ENCODE measurements around the gene PERCC1.

The PERCC1 gene

DNA sequence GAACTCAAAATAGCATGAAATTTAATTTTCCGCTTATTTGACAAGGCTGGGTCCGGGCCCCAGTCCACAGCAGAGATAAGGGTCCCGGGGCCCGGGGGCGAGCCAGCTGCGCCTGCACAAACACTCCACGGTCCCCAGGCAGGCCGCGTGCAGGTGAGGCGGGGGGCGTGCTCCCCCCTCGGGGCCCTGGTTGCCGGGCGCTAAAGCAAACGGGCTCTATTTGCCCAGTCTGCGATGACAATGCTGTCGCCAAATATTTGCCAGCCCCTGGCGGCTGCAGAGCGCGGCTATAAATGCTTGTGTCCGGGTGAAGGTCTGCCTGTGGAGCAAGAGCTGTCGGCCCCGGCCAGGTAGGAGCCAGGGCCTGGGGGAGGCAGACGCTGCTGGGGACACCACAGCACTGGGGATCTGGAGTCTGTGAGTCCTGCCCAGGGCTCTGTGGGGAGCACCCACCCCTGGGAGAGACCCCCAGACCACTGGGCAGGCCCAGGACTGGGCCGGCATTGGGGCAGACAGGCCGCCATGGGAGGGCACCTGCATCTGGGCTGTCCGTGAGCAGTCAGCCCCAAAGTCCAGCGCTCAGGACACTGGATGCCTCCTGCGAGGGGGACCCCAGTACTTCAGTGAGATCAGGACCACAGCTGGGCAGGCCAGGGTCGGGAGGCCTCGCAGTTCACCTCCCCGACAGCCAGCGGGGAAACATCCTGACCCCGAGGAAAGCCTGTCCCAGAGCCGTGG lies at the start of gene PERCC1:
TSS of gene PERCC1 (plus strand) at position 320 of the 738 bp plus-strand sequence. CDS start 1,516 bp downstream, outside the sequence.
- DNase-seq (ENCODE audit: low read depth in 2 of 3, low spot score in 2 of 3) = no peak

DNA sequence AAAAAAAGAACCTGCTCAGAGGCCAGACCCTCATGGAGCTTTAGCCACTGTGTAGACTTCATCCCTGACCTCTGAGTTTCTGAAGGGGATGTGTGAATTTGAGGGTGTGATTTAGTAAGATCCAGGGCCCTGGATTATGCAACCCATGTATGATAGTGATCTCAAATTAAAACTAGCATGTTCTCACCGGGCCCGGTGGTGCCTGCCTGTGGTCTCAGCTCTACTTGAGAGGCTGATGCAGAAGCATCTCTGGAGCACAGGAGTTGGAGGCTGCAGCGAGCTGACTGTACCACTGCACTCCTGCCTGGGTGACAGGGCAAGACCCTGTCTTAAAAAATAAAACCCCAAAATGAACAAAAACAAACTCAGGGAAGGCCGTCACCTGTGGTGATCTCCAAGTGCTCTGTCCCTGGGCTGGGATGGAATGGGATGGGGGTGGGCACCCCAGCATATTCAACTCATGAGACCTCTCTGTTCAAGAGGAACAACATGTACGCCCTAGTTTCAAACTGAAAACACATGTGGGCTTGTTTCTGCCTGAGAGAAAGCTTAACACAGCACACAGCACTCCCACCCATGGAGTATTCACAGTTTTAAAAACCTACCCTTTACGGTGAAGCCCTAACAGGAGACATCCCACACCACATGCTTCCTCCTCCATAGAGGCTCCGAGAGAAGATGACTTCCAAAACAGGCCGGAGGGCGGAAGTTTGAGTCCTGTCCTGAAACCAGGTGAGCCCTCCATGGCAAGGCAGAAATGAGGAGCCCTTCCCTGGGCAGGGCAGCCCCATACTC lies 49.1 kb upstream of the PERCC1 start:
- DNase-seq (ENCODE audit: low read depth in 2 of 3, low spot score in 2 of 3) = no peak

DNA sequence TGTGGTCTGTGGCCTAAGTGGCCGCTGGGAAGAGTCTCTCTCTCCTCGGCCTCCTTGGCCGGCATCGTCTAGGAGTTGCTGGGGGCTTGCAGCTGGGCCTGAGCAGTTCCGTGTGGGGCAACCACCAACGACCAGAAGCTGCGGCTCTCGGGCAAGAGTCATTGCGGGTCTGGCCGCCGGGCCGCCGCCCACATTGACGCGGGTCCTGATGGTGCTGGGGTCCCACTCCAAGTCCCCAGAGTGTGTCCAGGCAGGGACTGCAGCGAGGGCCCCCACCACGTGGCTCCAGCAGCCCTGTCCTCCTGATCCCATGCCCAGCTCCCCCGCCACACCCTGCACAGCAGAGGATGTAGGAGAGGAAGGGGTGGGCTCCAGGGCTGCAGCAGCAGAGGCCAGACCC lies 47.3 kb upstream of the PERCC1 start:
- no peak for DNase-seq (ENCODE audit: low read depth in 2 of 3, low spot score in 2 of 3)

GRCh38 chr16:1385232-1385631 lies 45.6 kb upstream of the PERCC1 start:
- DNase-seq (ENCODE audit: low read depth in 2 of 3, low spot score in 2 of 3) = no peak

DNA sequence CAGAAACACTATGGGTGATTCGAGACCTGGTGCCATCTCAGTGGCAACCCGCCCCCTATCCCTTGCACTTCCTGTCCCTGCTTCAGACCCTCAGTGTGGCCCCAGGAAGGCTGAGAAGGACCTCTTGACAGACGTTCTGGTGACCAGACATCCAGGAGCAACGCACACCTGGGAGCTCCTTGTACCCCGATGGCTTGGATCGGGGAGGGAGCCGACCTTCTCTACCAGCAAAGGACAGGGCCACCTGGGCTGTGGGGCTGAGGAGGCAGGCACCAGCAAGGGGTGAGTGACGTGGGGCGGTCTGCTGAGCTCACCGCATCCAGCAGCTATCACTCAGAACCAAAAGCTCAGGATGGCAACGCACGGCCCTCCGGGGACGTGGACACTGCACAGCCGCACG lies 43.5 kb upstream of the PERCC1 start:
- DNase-seq (ENCODE audit: low read depth in 2 of 3, low spot score in 2 of 3) = no peak

GRCh38 chr16:1389762-1390161 lies 41.1 kb upstream of the PERCC1 start:
- DNase-seq (ENCODE audit: low read depth in 2 of 3, low spot score in 2 of 3) = no peak

DNA sequence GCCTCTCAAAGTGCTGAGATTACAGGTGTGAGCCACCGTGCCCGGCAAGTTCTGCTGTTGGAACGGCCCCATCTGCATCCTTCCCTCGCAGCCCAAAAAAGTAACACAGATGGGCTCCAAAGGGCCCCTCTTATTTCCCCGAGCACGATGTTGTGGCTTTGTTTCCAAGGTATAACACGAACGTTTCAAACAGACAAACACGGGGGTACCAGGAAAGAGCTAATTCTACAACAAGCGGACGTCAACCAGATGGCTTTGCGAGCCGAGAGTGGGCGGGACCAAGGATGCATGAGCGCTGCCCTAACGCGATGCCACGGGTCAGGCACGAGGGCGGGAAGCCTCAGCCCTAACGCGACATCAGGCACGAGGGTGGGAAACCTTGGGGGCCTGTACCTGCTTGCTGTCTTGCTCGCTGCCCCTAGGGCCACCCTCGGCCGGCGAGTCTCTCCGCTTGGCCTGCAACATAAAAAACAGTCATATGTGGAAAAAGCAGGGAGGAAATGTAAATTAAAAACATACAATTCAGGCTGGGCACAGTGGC lies 40.6 kb upstream of the PERCC1 start:
- no peak for DNase-seq (ENCODE audit: low read depth in 2 of 3, low spot score in 2 of 3)

DNA sequence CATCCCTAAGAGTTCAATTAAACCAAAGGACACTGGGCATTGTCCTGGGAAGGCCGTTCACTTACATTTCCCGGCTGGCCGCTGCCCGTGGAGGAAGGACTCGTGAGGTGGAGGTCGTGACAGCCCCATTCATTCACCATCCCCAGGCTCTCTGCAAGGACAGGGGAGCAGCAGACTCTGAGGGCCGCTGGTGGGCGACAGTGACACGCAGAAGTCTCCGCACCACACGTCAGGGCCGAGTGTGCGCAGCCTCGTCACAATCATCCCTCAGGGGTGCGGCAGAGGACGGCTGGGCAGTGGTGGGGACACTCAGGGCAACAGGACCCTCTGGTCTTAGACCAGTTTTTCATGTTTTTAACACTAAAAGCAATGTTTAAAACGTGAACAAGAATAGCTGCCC lies 38.1 kb upstream of the PERCC1 start:
- no peak for DNase-seq (ENCODE audit: low read depth in 2 of 3, low spot score in 2 of 3)

- no peak for DNase-seq (ENCODE audit: low read depth in 2 of 3, low spot score in 2 of 3)
These were observed 37.2 kb upstream of the PERCC1 start for GRCh38 chr16:1393613-1394176.

- no peak for DNase-seq (ENCODE audit: low read depth in 2 of 3, low spot score in 2 of 3)
These were observed 36.4 kb upstream of the PERCC1 start for GRCh38 chr16:1394367-1394951.

DNA sequence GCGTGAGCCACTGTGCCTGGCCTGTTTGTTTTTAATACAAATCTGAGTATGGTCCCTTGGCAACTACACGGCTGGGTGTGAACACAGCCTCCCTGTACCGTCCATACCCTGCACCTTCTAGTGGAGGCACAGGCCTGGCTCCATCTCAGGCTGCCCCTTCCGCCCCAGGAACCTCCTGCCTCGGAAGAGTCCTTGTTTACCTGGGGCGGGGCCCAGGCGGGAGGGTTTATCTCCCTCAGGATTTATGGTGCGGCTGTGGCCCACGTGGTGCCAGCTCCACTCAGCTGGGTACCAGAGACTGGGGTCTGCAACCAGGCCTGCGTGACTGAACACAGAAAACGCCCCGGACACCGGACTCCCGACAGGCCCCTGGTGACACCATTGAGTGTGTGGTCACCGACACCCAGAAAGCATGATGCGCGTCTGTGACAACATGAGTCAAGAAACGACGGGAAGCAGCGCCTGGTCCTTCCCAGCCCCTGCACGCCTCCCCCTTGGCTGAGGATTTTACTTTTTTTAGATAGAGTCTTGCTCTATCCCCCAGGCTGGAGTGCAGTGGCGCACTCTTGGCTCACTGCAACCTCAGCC lies 35.3 kb upstream of the PERCC1 start:
- no peak for DNase-seq (ENCODE audit: low read depth in 2 of 3, low spot score in 2 of 3)

DNA sequence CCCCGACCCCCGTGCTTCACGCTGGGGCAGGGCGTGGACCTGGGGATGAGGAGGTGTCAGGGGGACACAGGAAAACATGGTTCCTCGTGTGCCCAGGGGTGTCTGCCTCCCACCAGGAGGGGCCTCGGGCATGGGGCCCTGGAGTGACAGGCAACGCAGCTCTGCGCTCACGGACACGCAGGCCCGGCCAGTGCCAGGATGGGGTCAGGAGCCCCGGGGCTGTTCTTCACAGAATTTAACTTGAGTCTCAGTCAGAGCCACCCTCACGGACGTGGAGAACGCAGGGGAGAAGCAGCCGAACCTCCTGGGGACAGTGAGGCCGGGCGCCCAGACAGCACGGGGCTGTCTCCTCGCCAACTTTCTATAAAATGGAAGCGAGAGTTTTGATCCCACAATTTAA lies 33.1 kb upstream of the PERCC1 start:
- DNase-seq (ENCODE audit: low read depth in 2 of 3, low spot score in 2 of 3) = no peak

- no peak for DNase-seq (ENCODE audit: low read depth in 2 of 3, low spot score in 2 of 3)
These were observed 32.5 kb upstream of the PERCC1 start for GRCh38 chr16:1398351-1398750.

DNA sequence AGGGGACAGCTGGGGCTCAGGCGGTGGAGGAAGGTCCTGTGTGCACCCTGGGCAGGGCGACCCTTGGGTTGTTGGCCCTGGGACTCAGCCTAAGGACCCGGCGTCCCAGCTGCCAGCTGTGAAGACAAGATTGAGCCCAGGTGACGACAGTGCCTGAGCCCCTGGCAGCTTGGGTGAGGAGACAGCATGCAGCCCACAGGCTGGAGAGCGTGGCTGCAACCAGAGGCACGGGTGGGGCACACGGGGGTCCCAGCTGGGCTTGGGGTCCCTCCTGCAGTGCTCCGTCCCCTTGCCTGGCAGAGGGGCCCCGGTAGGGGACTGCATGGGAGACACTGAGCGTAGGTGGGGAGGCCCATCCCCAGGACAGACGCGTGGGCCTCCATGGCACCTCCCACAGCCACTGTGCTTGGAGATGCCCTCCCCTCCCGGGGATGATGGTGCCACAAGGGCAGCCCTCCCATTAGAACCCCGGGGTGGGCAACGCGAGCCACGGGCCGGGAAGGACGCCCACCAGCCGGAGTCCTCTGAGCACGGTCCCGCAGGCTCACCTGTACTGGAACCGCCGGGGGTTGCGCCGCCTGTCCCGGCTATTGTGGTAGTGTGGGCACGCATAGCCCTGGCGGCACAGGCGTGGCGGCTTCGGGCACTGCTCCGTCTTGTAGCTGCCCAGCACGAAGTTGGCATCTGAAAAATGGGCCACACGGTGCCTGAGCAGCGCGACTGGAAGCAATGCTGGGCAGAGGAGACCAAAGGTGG lies 31.9 kb upstream of the PERCC1 start:
- no peak for DNase-seq (ENCODE audit: low read depth in 2 of 3, low spot score in 2 of 3)

DNA sequence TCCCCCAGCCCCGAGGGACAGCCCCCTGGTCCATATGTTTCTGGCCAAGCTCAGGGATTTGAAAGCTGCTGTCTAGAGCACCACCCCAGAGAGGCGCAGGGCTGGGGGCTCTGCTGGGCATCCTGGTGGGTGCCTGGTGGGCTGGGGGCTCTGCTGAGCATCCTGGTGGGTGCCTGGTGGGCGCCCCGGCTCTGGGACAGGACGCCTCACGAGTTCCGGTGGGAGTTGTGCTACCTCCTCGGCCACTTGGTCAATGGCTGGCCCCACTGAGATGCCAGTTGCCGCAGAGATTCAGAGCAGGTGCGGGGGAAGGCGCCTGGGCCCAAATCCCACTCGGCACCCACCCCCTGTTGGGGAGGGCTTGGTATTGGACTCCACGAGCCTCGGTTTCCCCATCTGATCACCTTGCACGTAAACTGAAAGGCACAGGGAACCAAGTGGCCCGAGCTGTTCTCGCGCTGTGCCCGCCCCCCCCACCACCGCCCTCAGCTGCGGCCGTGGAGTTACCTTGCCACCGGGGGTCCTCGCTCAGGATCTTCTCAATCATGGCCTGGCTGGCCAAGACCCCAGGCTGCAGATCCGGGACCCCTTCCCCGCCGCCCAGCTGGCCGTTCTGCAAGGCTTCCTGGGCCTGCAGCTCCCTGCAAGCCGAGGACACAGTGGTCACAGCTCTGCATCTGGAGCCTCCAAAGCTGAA lies 29.7 kb upstream of the PERCC1 start:
- no peak for DNase-seq (ENCODE audit: low read depth in 2 of 3, low spot score in 2 of 3)

- DNase-seq (ENCODE audit: low read depth in 2 of 3, low spot score in 2 of 3) = no peak
These were observed 29.1 kb upstream of the PERCC1 start for GRCh38 chr16:1401758-1402154.

DNA sequence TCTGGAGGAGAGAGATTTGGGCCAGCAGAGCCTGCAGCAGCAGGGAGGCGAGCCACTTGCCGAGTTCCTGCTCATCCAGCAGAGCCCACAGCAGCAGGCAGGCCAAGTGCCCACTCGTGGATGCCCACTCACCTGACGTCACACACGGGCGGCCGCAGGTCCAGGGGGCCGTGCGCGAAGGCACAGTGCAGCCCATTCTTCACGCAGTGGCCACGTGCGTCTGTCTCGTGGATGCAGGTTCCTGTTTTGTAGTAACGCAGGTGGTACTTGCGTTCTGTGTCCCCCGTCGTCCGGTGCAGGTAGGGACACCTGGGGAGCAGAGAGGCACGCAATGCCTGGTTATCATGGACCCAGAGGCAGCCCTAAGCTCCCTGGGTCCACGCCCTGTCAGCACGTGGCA lies 27.8 kb upstream of the PERCC1 start:
- no peak for DNase-seq (ENCODE audit: low read depth in 2 of 3, low spot score in 2 of 3)

DNA sequence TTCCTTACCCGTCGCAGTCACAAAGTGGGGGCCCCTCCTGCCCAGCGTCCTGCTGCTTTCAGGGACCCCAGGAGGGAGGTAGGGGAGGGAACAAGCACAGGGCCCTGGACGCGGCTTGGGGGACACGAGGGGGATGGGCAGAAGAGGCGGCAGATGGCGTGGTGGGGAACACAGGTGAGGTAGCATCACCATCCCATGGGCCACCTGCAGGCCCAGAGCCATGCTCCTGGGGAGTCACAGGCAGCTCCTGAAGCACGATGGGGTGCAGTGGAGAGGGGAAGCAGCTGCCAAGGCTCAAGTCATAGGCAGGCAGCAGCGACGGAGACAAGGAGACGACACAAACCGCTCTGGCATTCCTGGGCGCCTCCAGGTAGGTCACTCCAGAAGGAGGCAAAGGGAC lies 27.1 kb upstream of the PERCC1 start:
- DNase-seq (ENCODE audit: low read depth in 2 of 3, low spot score in 2 of 3) = no peak

DNA sequence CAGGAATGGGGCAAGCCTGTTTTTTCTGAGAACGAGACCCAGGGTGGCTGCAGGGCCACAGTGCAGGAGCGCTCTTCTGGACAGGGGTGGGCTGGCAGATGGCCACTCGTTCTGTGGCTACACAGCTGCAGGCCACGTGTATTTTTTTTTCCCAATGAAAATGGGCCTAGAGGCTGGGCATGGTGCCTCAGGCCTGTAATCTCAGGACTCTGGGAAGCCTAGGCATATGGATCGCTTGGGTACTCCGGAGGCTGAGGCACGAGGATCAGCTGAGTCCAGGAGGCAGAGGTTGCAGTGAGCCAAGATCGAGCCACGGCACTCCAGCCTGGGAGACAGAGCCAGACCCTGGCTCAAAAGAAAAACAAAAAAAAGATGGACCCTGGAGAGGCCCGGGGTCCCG lies 23.1 kb upstream of the PERCC1 start:
- DNase-seq (ENCODE audit: low read depth in 2 of 3, low spot score in 2 of 3) = no peak
